Smooth muscle cell of bladder (primary cell): ENCODE results near the gene KIT. TPM values are rescaled to one million over a fixed set of nuclear protein-coding genes. Genes with fewer than 3 reads are reported as not detected.

ENCODE experiments used
- total RNA-seq: library from RNA; depleted of rRNA; stranded (reverse); fragments of >200 nt; gene quantifications from 2 replicates; pipeline ENCODE4 v1.2.3, GENCODE V29; 2014

Gene KIT
- total RNA-seq, result 0.37 and 0.43 TPM in 2 replicates

DNA sequence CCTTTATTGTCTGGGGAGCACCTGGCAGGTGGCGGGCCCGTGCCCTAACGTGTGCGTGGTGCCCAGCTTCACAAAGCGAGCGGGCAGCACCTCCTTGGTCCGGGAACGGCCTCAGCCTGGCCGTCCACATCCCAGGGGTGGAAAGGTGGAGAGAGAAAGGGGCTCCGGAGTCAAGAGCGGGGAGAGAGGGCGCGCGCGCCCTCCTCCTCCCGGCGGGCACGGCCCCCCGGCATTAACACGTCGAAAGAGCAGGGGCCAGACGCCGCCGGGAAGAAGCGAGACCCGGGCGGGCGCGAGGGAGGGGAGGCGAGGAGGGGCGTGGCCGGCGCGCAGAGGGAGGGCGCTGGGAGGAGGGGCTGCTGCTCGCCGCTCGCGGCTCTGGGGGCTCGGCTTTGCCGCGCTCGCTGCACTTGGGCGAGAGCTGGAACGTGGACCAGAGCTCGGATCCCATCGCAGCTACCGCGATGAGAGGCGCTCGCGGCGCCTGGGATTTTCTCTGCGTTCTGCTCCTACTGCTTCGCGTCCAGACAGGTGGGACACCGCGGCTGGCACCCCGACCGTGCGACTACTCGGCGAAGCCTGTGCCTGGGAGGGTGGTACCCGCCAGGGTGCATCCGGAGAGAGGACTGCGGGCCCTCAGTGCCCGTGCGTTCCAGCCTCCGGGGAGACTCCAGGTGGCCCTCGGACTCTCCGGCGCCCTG lies at the start of gene KIT:
KIT (plus strand) TSS at position 407 of the 701 bp plus-strand sequence; CDS start at position 465, 58 bp downstream.

